ENCODE measurements around the gene TXNL4A.

The TXNL4A gene

GRCh38 chr18:79971986-79972385 is 16.4 kb downstream of the TXNL4A start:
- no peak overlapping the region for H2AFZ ChIP-seq (ENCODE audit: low read depth, low read length)
- no peak overlapping the region for H2BK5ac ChIP-seq (ENCODE audit: low read depth, low read length, poor library complexity, severe bottlenecking)
- no peak overlapping the region for H3K4ac ChIP-seq (ENCODE audit: low read depth in 1 of 2, low read length in 2 of 2)
- no peak overlapping the region for H4K91ac ChIP-seq (ENCODE audit: low read length)
- H2BK120ac ChIP-seq (ENCODE audit: low read depth, low read length) = no peak overlapping the region
- no peak for DNase-seq
- peaks cover 36% of the 10 kb centered on the region for H3K79me1 ChIP-seq (replicated peaks; ENCODE audit: low read length, poor library complexity, severe bottlenecking)
- H3K27me3 ChIP-seq (ENCODE audit: control insufficient read depth in 1 of 2, insufficient read depth in 1 of 2, low read length in 2 of 2) = no peaks in the 10 kb centered on the region
- H3K14ac ChIP-seq (ENCODE audit: low read length in 2 of 2) = no peak overlapping the region
- no peak overlapping the region for H3K4me2 ChIP-seq (ENCODE audit: low read length, poor library complexity, severe bottlenecking)
- H3K4me1 ChIP-seq (ENCODE audit: control insufficient read depth, insufficient read depth, low read depth, low read length) = peaks cover 1% of the 10 kb centered on the region
- peaks cover 60 to 83% of the 10 kb centered on the region in 2 experiments for H3K36me3 ChIP-seq (ENCODE audit: control insufficient read depth in 1 of 2, insufficient read depth in 2 of 2, low read depth in 1 of 2, low read length in 2 of 2)
- WGBS = 93% methylated on average over 8 of the region's 9 CpGs
- no peak overlapping the region for H2AK5ac ChIP-seq (ENCODE audit: low read length, severe bottlenecking)
- no peak overlapping the region for H3K27ac ChIP-seq (ENCODE audit: low read length, poor library complexity, severe bottlenecking)
- no peak overlapping the region for H3K23ac ChIP-seq (ENCODE audit: low read length in 2 of 2)
- H3K9ac ChIP-seq (ENCODE audit: low read length) = no peak overlapping the region
- H2BK15ac ChIP-seq (ENCODE audit: low read depth, poor library complexity, severe bottlenecking) = no peak overlapping the region
- no peaks in the 10 kb centered on the region for H3K9me3 ChIP-seq (ENCODE audit: control insufficient read depth, low read length)
- H3K18ac ChIP-seq (ENCODE audit: low read depth in 1 of 2, low read length in 2 of 2) = no peak overlapping the region
- no peak overlapping the region for H4K8ac ChIP-seq (ENCODE audit: low read length)
- H3K4me3 ChIP-seq (ENCODE audit: insufficient read depth in 1 of 2, low read depth in 1 of 2, low read length in 2 of 2) = no peak overlapping the region
- H2BK12ac ChIP-seq (ENCODE audit: low read length in 2 of 2) = no peak overlapping the region

GRCh38 chr18:79971211-79971952 is 17.0 kb downstream of the TXNL4A start:
- peaks cover 1% of the 10 kb centered on the region for H3K4me1 ChIP-seq (ENCODE audit: control insufficient read depth, insufficient read depth, low read depth, low read length)
- H3K23ac ChIP-seq (ENCODE audit: low read length in 2 of 2) = no peak overlapping the region
- H3K27me3 ChIP-seq (ENCODE audit: control insufficient read depth in 1 of 2, insufficient read depth in 1 of 2, low read length in 2 of 2) = no peaks in the 10 kb centered on the region
- no peak overlapping the region for H2BK12ac ChIP-seq (ENCODE audit: low read length in 2 of 2)
- H3K27ac ChIP-seq (ENCODE audit: low read length, poor library complexity, severe bottlenecking) = no peak overlapping the region
- H3K4me3 ChIP-seq (ENCODE audit: insufficient read depth in 1 of 2, low read depth in 1 of 2, low read length in 2 of 2) = no peak overlapping the region
- H3K18ac ChIP-seq (ENCODE audit: low read depth in 1 of 2, low read length in 2 of 2) = no peak overlapping the region
- H4K8ac ChIP-seq (ENCODE audit: low read length) = no peak overlapping the region
- H3K36me3 ChIP-seq (ENCODE audit: control insufficient read depth in 1 of 2, insufficient read depth in 2 of 2, low read depth in 1 of 2, low read length in 2 of 2) = peaks cover 59 to 81% of the 10 kb centered on the region in 2 experiments
- no peak overlapping the region for H2BK5ac ChIP-seq (ENCODE audit: low read depth, low read length, poor library complexity, severe bottlenecking)
- H2AFZ ChIP-seq (ENCODE audit: low read depth, low read length) = no peak overlapping the region
- no peak overlapping the region for H3K4me2 ChIP-seq (ENCODE audit: low read length, poor library complexity, severe bottlenecking)
- H4K91ac ChIP-seq (ENCODE audit: low read length) = no peak overlapping the region
- no peak for DNase-seq
- 97% methylated on average over 15 of the region's 17 CpGs for WGBS
- H2BK15ac ChIP-seq (ENCODE audit: low read depth, poor library complexity, severe bottlenecking) = no peak overlapping the region
- H3K14ac ChIP-seq (ENCODE audit: low read length in 2 of 2) = no peak overlapping the region
- no peaks in the 10 kb centered on the region for H3K9me3 ChIP-seq (ENCODE audit: control insufficient read depth, low read length)
- H3K4ac ChIP-seq (ENCODE audit: low read depth in 1 of 2, low read length in 2 of 2) = no peak overlapping the region
- H3K9ac ChIP-seq (ENCODE audit: low read length) = no peak overlapping the region
- peaks cover 34% of the 10 kb centered on the region for H3K79me1 ChIP-seq (replicated peaks; ENCODE audit: low read length, poor library complexity, severe bottlenecking)
- H2BK120ac ChIP-seq (ENCODE audit: low read depth, low read length) = no peak overlapping the region
- H2AK5ac ChIP-seq (ENCODE audit: low read length, severe bottlenecking) = no peak overlapping the region

GRCh38 chr18:79970419-79971133 is 17.8 kb downstream of the TXNL4A start:
- Histone ChIP-seq H2BK15ac (ENCODE audit: low read depth, poor library complexity, severe bottlenecking) (no peak overlapping the region), H2BK12ac (ENCODE audit: low read length in 2 of 2) (no peak overlapping the region), H3K79me1 (replicated peaks; ENCODE audit: low read length, poor library complexity, severe bottlenecking) (peaks cover 33% of the 10 kb centered on the region), H2BK5ac (ENCODE audit: low read depth, low read length, poor library complexity, severe bottlenecking) (no peak overlapping the region), H3K4me2 (ENCODE audit: low read length, poor library complexity, severe bottlenecking) (no peak overlapping the region), H3K4me1 (ENCODE audit: control insufficient read depth, insufficient read depth, low read depth, low read length) (peaks cover 2% of the 10 kb centered on the region), H3K9me3 (ENCODE audit: control insufficient read depth, low read length) (no peaks in the 10 kb centered on the region), H3K23ac (ENCODE audit: low read length in 2 of 2) (no peak overlapping the region), H3K36me3 (ENCODE audit: control insufficient read depth in 1 of 2, insufficient read depth in 2 of 2, low read depth in 1 of 2, low read length in 2 of 2) (peaks cover 51 to 73% of the 10 kb centered on the region in 2 experiments), H3K9ac (ENCODE audit: low read length) (no peak overlapping the region), H2BK120ac (ENCODE audit: low read depth, low read length) (no peak overlapping the region), H4K8ac (ENCODE audit: low read length) (no peak overlapping the region), H3K4ac (ENCODE audit: low read depth in 1 of 2, low read length in 2 of 2) (no peak overlapping the region), H4K91ac (ENCODE audit: low read length) (no peak overlapping the region), H3K18ac (ENCODE audit: low read depth in 1 of 2, low read length in 2 of 2) (no peak overlapping the region), H2AK5ac (ENCODE audit: low read length, severe bottlenecking) (no peak overlapping the region), H3K14ac (ENCODE audit: low read length in 2 of 2) (no peak overlapping the region), H3K27me3 (ENCODE audit: control insufficient read depth in 1 of 2, insufficient read depth in 1 of 2, low read length in 2 of 2) (no peaks in the 10 kb centered on the region), H2AFZ (ENCODE audit: low read depth, low read length) (no peak overlapping the region), H3K4me3 (ENCODE audit: insufficient read depth in 1 of 2, low read depth in 1 of 2, low read length in 2 of 2) (no peak overlapping the region), H3K27ac (ENCODE audit: low read length, poor library complexity, severe bottlenecking) (no peak overlapping the region)
- DNase-seq = no peak
- 95% methylated on average over 11 of the region's 12 CpGs for WGBS

Data from mesenchymal stem cell (in vitro differentiated cells and primary cell).